Sigmoid colon (tissue), 7 donors: ENCODE results near the gene STK32B. TPM values are rescaled to one million over a fixed set of nuclear protein-coding genes. Genes with fewer than 3 reads are reported as not detected.

ENCODE experiments used
- DNase-seq: peaks from one replicate; pipeline ENCODE4 v3.0.0-alpha.2; 2019
- H3K27ac ChIP-seq, 4 donors: fragments of 200-600 bp; sonication (generic); one replicate each; pipeline ENCODE4 v1.5.1; 2016 to 2019; ENCODE audit warnings: mild to moderate bottlenecking in 1 of 4
- H3K27me3 ChIP-seq, 3 donors: fragments of 200-600 bp; sonication (generic); one replicate each; pipeline ENCODE4 v1.5.1; 2019; ENCODE audit warnings: mild to moderate bottlenecking in 1 of 3
- H3K36me3 ChIP-seq, 4 donors: fragments of 200-600 bp; sonication (generic); one replicate each; pipeline ENCODE4 v1.5.1; 2016 to 2019
- H3K4me1 ChIP-seq, 4 donors: fragments of 200-600 bp; sonication (generic); one replicate each; pipeline ENCODE4 v1.5.1; 2017 to 2019
- H3K4me3 ChIP-seq, 4 donors: fragments of 200-600 bp; sonication (generic); one replicate each; pipeline ENCODE4 v1.5.1; 2017 to 2019; ENCODE audit warnings: mild to moderate bottlenecking in 2 of 4, moderate library complexity in 1 of 4
- H3K9me3 ChIP-seq, 4 donors: fragments of 200-600 bp in 3 of 4; sonication (generic) in 3 of 4; one replicate each; pipeline versions ENCODE4 v1.5.1 to v1.6.1; 2013 to 2019
- CTCF ChIP-seq, 4 experiments: fragments of 450-650 bp in 3 of 4; fragments of 200-600 bp in 1 of 4; IDR thresholded peaks; one replicate each; pipeline ENCODE4 v1.5.1; 2016 to 2019; ENCODE audit warnings: antibody characterized with exemption in 4 of 4, mild to moderate bottlenecking in 3 of 4, moderate library complexity in 2 of 4
- EP300 ChIP-seq, 4 donors: sonication (generic); formaldehyde crosslinking; IDR thresholded peaks; one replicate each; pipeline ENCODE4 v1.6.1; 2017; ENCODE audit warnings: antibody characterized with exemption in 4 of 4
- POLR2A ChIP-seq, 2 donors: fragments of 450-650 bp; IDR thresholded peaks; one replicate each; pipeline ENCODE4 v1.6.1; 2016; ENCODE audit warnings: antibody characterized with exemption in 2 of 2, mild to moderate bottlenecking in 2 of 2, moderate library complexity in 2 of 2
- POLR2AphosphoS5 ChIP-seq, 4 donors: sonication (generic); formaldehyde crosslinking; IDR thresholded peaks; one replicate each; pipeline ENCODE4 v1.6.1; 2017; ENCODE audit warnings: antibody characterized with exemption in 4 of 4
- WGBS, 2 donors: extraction: QIAGEN DNeasy Blood & Tissue Kit; methylation state at CpG; one replicate each; pipeline ENCODE4 v1.1.7; 2013; 5-methylcytosine and 5-hydroxymethylcytosine counted together
- intact Hi-C: fragments of 100-400 bp; cut with DNase I; formaldehyde crosslinking; loops from one replicate; pipeline ENCODE4 v1.15.1; 2023
- polyA plus RNA-seq, 3 donors: library from polyadenylated mRNA; stranded (reverse); fragments of 200-250 nt; gene quantifications; one replicate each; pipeline ENCODE4 v1.2.3, GENCODE V29; 2013
- total RNA-seq, 4 donors: library from RNA; depleted of rRNA; stranded (reverse); fragments of >200 nt; gene quantifications; one replicate each; pipeline ENCODE4 v1.1.0, GENCODE V29; 2016
- donor health status: healthy with polysubstance abuse.
- donor health status: Bipolar disorder and iron deficiency.
- donor health status: healthy.

STK32B gene
- total and polyA plus RNA-seq, 7 donors: 0.23 to 3.9 (median 1.8) TPM

GRCh38 chr4:5096261-5096660 lies 45.0 kb downstream of the STK32B start:
- H3K27me3 ChIP-seq: no peaks in the 10 kb centered on the region
- no peak overlapping the region for H3K27ac ChIP-seq
- 50 to 72% methylated on average over 8 of the region's 8 CpGs for WGBS, 2 donors
- H3K4me3 ChIP-seq: no peak overlapping the region
- H3K4me1 ChIP-seq: no peaks in the 10 kb centered on the region
- H3K36me3 ChIP-seq: no peaks in the 10 kb centered on the region
- DNase-seq: no peak
- TF ChIP-seq EP300 (IDR thresholded peaks at IDR 0.05) (no peak), POLR2A (IDR thresholded peaks at IDR 0.05) (no peak), POLR2AphosphoS5 (IDR thresholded peaks at IDR 0.05) (no peak), CTCF (IDR thresholded peaks at IDR 0.05) (no peak)
- H3K9me3 ChIP-seq: no peaks in the 10 kb centered on the region
- intact Hi-C loops: no loop called here

GRCh38 chr4:5098176-5098575 lies 46.9 kb downstream of the STK32B start:
- H3K4me3 ChIP-seq: no peak overlapping the region
- no peaks in the 10 kb centered on the region for H3K27me3 ChIP-seq
- H3K27ac ChIP-seq: no peak overlapping the region
- H3K9me3 ChIP-seq: no peaks in the 10 kb centered on the region
- DNase-seq: no peak
- no peaks in the 10 kb centered on the region for H3K4me1 ChIP-seq
- WGBS, 2 donors: 39 to 62% methylated on average over 1 of the region's 1 CpG
- intact Hi-C loops: no loop called here
- no peaks in the 10 kb centered on the region for H3K36me3 ChIP-seq
- TF ChIP-seq EP300 (IDR thresholded peaks at IDR 0.05): no peak
- TF ChIP-seq POLR2A (IDR thresholded peaks at IDR 0.05): no peak
- TF ChIP-seq POLR2AphosphoS5 (IDR thresholded peaks at IDR 0.05): no peak
- no peak for TF ChIP-seq CTCF (IDR thresholded peaks at IDR 0.05)

GRCh38 chr4:5100336-5100735 lies 49.1 kb downstream of the STK32B start:
- Histone ChIP-seq H3K27ac (no peak overlapping the region), H3K36me3 (no peaks in the 10 kb centered on the region), H3K9me3 (no peaks in the 10 kb centered on the region), H3K4me3 (no peak overlapping the region), H3K27me3 (no peaks in the 10 kb centered on the region), H3K4me1 (no peaks in the 10 kb centered on the region)
- intact Hi-C loops: no loop called here
- DNase-seq: no peak
- TF ChIP-seq EP300 (IDR thresholded peaks at IDR 0.05) (no peak), POLR2A (IDR thresholded peaks at IDR 0.05) (no peak), POLR2AphosphoS5 (IDR thresholded peaks at IDR 0.05) (no peak), CTCF (IDR thresholded peaks at IDR 0.05) (no peak)

GRCh38 chr4:5100986-5101385 lies 49.7 kb downstream of the STK32B start:
- H3K36me3 ChIP-seq: no peaks in the 10 kb centered on the region
- no peaks in the 10 kb centered on the region for H3K27me3 ChIP-seq
- H3K9me3 ChIP-seq: no peaks in the 10 kb centered on the region
- no peak for DNase-seq
- TF ChIP-seq POLR2AphosphoS5 (IDR thresholded peaks at IDR 0.05): no peak
- no peak for TF ChIP-seq EP300 (IDR thresholded peaks at IDR 0.05)
- TF ChIP-seq CTCF (IDR thresholded peaks at IDR 0.05): no peak
- TF ChIP-seq POLR2A (IDR thresholded peaks at IDR 0.05): no peak
- 86 to 88% methylated on average over 4 of the region's 4 CpGs for WGBS, 2 donors
- intact Hi-C loops: no loop called here
- no peaks in the 10 kb centered on the region for H3K4me1 ChIP-seq
- H3K4me3 ChIP-seq: no peak overlapping the region
- no peak overlapping the region for H3K27ac ChIP-seq

- H3K36me3 ChIP-seq: no peaks in the 10 kb centered on the region
- WGBS, 2 donors: 65 to 79% methylated on average over 3 of the region's 3 CpGs
- H3K4me1 ChIP-seq: no peaks in the 10 kb centered on the region
- no peak for TF ChIP-seq POLR2AphosphoS5 (IDR thresholded peaks at IDR 0.05)
- TF ChIP-seq EP300 (IDR thresholded peaks at IDR 0.05): no peak
- TF ChIP-seq CTCF (IDR thresholded peaks at IDR 0.05): no peak
- TF ChIP-seq POLR2A (IDR thresholded peaks at IDR 0.05): no peak
- no peaks in the 10 kb centered on the region for H3K27me3 ChIP-seq
- intact Hi-C loops: no loop called here
- no peak for DNase-seq
- no peak overlapping the region for H3K4me3 ChIP-seq
- H3K9me3 ChIP-seq: no peaks in the 10 kb centered on the region
- H3K27ac ChIP-seq: no peak overlapping the region
Measured at GRCh38 chr4:5101571-5101970, 50.3 kb downstream of the STK32B start.
